H1 (cell line): ENCODE results near the gene ZSWIM7. TPM values are rescaled to one million over a fixed set of nuclear protein-coding genes. Genes with fewer than 3 reads are reported as not detected.

ENCODE experiments used
- CTCF ChIA-PET: fragments of 300-600 bp; sonication (Branson Sonifier 250); formaldehyde crosslinking; loops from one replicate; lab custom pipeline; 2021; ENCODE audit not compliant: partially characterized antibody; lab: Charles Lee
- POLR2A ChIA-PET: fragments of 300-600 bp; sonication (Branson Sonifier 250); formaldehyde crosslinking; loops from one replicate; lab custom pipeline; 2021; ENCODE audit warnings: inconsistent platforms; ENCODE audit not compliant: partially characterized antibody; lab: Charles Lee
- DNase-seq, 2 experiments: peaks; one replicate each; pipeline versions ENCODE4 v3.0.0 to v3.0.0-alpha.2; 2010 to 2022; ENCODE audit warnings: low spot score in 2 of 2, low read depth in 1 of 2, mixed read lengths in 1 of 2
- FAIRE-seq: peaks from 2 replicates; lab custom pipeline; 2011; peaks lifted over from hg19 to GRCh38; lab: Jason Lieb, UNC
- H2AFZ ChIP-seq: 2 replicates; pipeline ENCODE4 v1.8.1; 2012; ENCODE audit warnings: low read length, inconsistent platforms
- H2AK5ac ChIP-seq: 2 replicates; pipeline ENCODE4 v1.6.1; 2013; ENCODE audit warnings: low read depth, low read length
- H2BK120ac ChIP-seq: replicated peaks from 2 replicates; pipeline ENCODE3; 2013; ENCODE audit warnings: low read depth, low read length, inconsistent platforms
- H2BK12ac ChIP-seq: 2 replicates; pipeline ENCODE4 v1.6.1; 2013; ENCODE audit warnings: low read depth, low read length
- H2BK15ac ChIP-seq: 2 replicates; pipeline ENCODE4 v1.6.1; 2013; ENCODE audit warnings: low read length
- H2BK20ac ChIP-seq: 2 replicates; pipeline ENCODE4 v1.6.1; 2013; ENCODE audit warnings: low read length
- H2BK5ac ChIP-seq: 2 replicates; pipeline ENCODE4 v1.6.1; 2013; ENCODE audit warnings: low read depth, low read length
- H3K14ac ChIP-seq: 2 replicates; pipeline ENCODE4 v1.6.1; 2013; ENCODE audit warnings: inconsistent platforms; ENCODE audit not compliant: insufficient read length
- H3K18ac ChIP-seq: 2 replicates; pipeline ENCODE4 v1.6.1; 2013; ENCODE audit warnings: low read length; ENCODE audit errors: extremely low read depth
- H3K23ac ChIP-seq: 2 replicates; pipeline ENCODE4 v1.6.1; 2013; ENCODE audit warnings: inconsistent platforms; ENCODE audit not compliant: insufficient read length
- H3K23me2 ChIP-seq: 2 replicates; pipeline ENCODE4 v1.6.1; 2013; ENCODE audit warnings: low read depth, low read length
- H3K27ac ChIP-seq: 2 replicates; pipeline ENCODE4 v1.6.1; 2011; ENCODE audit warnings: low read depth, low read length, inconsistent platforms
- H3K27me3 ChIP-seq, 4 experiments: replicated peaks in 1 of 4; 1 replicate in 1 of 4; 2 replicates in 3 of 4; pipeline versions ENCODE4 v1.6.1 to v1.8.1; 2011 to 2013; ENCODE audit warnings: low read length in 3 of 4, mild to moderate bottlenecking in 3 of 4, inconsistent platforms in 2 of 4, mixed read lengths in 2 of 4, moderate library complexity in 1 of 4; ENCODE audit not compliant: control insufficient read depth in 3 of 4, insufficient read depth in 3 of 4; ENCODE audit errors: extremely low read depth in 1 of 4
- H3K36me3 ChIP-seq, 4 experiments: 2 replicates each; pipeline versions ENCODE4 v1.6.1 to v1.8.1; 2011 to 2013; ENCODE audit warnings: mild to moderate bottlenecking in 4 of 4, low read length in 3 of 4, moderate library complexity in 2 of 4, control low read depth in 1 of 4, inconsistent platforms in 1 of 4; ENCODE audit not compliant: insufficient read depth in 4 of 4, control insufficient read depth in 2 of 4
- H3K4ac ChIP-seq: replicated peaks from 2 replicates; pipeline ENCODE3; 2013; ENCODE audit warnings: low read length, low read depth, mixed read lengths, inconsistent platforms; ENCODE audit not compliant: insufficient read length
- H3K4me1 ChIP-seq, 4 experiments: replicated peaks in 1 of 4; 1 replicate in 1 of 4; 2 replicates in 3 of 4; pipeline versions ENCODE4 v1.6.1 to v1.8.1; 2011 to 2013; ENCODE audit warnings: low read length in 3 of 4, inconsistent platforms in 2 of 4, mixed read lengths in 1 of 4; ENCODE audit not compliant: insufficient read depth in 4 of 4, control insufficient read depth in 3 of 4
- H3K4me2 ChIP-seq, 2 experiments: 2 replicates each; pipeline versions ENCODE4 v1.6.1 to v1.8.1; 2011 to 2013; ENCODE audit warnings: low read depth in 2 of 2, low read length in 2 of 2, control low read depth in 1 of 2, inconsistent platforms in 1 of 2, mild to moderate bottlenecking in 1 of 2; ENCODE audit not compliant: insufficient read depth in 1 of 2
- H3K4me3 ChIP-seq, 4 experiments: fragments of 200-600, 300-600 bp in 1 of 4; sonication (generic), shearing (Covaris generic), sonication (Bioruptor Twin) in 1 of 4; 2 replicates each; pipeline versions ENCODE4 v1.5.1 to v1.8.1; 2011 to 2016; ENCODE audit warnings: low read length in 4 of 4, low read depth in 3 of 4, control low read depth in 2 of 4, inconsistent platforms in 2 of 4, mild to moderate bottlenecking in 2 of 4, mixed read lengths in 1 of 4, moderate library complexity in 1 of 4; ENCODE audit not compliant: insufficient read depth in 2 of 4; ENCODE audit errors: extremely low read depth in 1 of 4
- H3K56ac ChIP-seq: replicated peaks from 2 replicates; pipeline ENCODE3; 2013; ENCODE audit warnings: low read depth, mild to moderate bottlenecking, mixed read lengths, low read length, inconsistent platforms; ENCODE audit not compliant: insufficient read length
- H3K79me1 ChIP-seq: 2 replicates; pipeline ENCODE4 v1.6.1; 2013; ENCODE audit warnings: low read depth, low read length, control low read depth
- H3K79me2 ChIP-seq, 2 experiments: 2 replicates each; pipeline versions ENCODE4 v1.6.1 to v1.8.1; 2012 to 2013; ENCODE audit warnings: low read length in 2 of 2, mild to moderate bottlenecking in 2 of 2, inconsistent platforms in 1 of 2; ENCODE audit not compliant: insufficient read depth in 2 of 2, control insufficient read depth in 1 of 2
- H3K9ac ChIP-seq, 4 experiments: replicated peaks in 1 of 4; 1 replicate in 1 of 4; 2 replicates in 3 of 4; pipeline versions ENCODE4 v1.6.1 to v1.8.1; 2011 to 2013; ENCODE audit warnings: low read depth in 3 of 4, low read length in 3 of 4, control low read depth in 2 of 4, mild to moderate bottlenecking in 2 of 4, moderate library complexity in 2 of 4, inconsistent platforms in 1 of 4; ENCODE audit errors: extremely low read depth in 1 of 4
- H3K9me3 ChIP-seq, 2 experiments: 2 replicates each; pipeline versions ENCODE4 v1.6.1 to v1.8.1; 2012 to 2013; ENCODE audit warnings: mild to moderate bottlenecking in 2 of 2, moderate library complexity in 2 of 2, control low read depth in 1 of 2, inconsistent platforms in 1 of 2, low read depth in 1 of 2, low read length in 1 of 2, mixed read lengths in 1 of 2; ENCODE audit not compliant: insufficient read depth in 2 of 2
- H4K20me1 ChIP-seq, 2 experiments: replicated peaks in 1 of 2; 2 replicates each; pipeline versions ENCODE3 to v1.8.1; 2011 to 2013; ENCODE audit warnings: inconsistent platforms in 2 of 2, low read length in 2 of 2, mild to moderate bottlenecking in 1 of 2; ENCODE audit not compliant: insufficient read depth in 2 of 2, control insufficient read depth in 1 of 2
- H4K5ac ChIP-seq: 2 replicates; pipeline ENCODE4 v1.6.1; 2013; ENCODE audit warnings: low read length, low read depth, mixed read lengths, inconsistent platforms; ENCODE audit not compliant: insufficient read length
- H4K8ac ChIP-seq: 2 replicates; pipeline ENCODE4 v1.8.0; 2013; ENCODE audit warnings: mild to moderate bottlenecking, moderate library complexity, low read length, inconsistent platforms; ENCODE audit not compliant: insufficient read depth; ENCODE audit errors: extremely low read depth
- H4K91ac ChIP-seq: replicated peaks from 2 replicates; pipeline ENCODE3; 2013; ENCODE audit warnings: low read length, mixed read lengths, inconsistent platforms; ENCODE audit not compliant: insufficient read length
- CREB1 ChIP-seq: IDR thresholded peaks from 2 replicates; pipeline ENCODE4 v1.6.1; 2012; ENCODE audit warnings: inconsistent platforms
- GABPA ChIP-seq: IDR thresholded peaks from 2 replicates; pipeline ENCODE4 v1.6.1; 2011; ENCODE audit warnings: mild to moderate bottlenecking, low read length, moderate library complexity, borderline replicate concordance; ENCODE audit not compliant: insufficient read depth
- KDM4A ChIP-seq: IDR thresholded peaks from one replicate; pipeline ENCODE4 v1.7.1; 2012; ENCODE audit warnings: low read depth, mild to moderate bottlenecking, moderate library complexity, low read length, inconsistent platforms; ENCODE audit not compliant: severe bottlenecking
- MAFK ChIP-seq: IDR thresholded peaks from 2 replicates; pipeline ENCODE4 v1.6.1; 2012; ENCODE audit warnings: low read depth, mild to moderate bottlenecking, improper control_type of control experiment, low read length
- NRF1 ChIP-seq: IDR thresholded peaks from 2 replicates; pipeline ENCODE4 v1.6.1; 2011; ENCODE audit warnings: mild to moderate bottlenecking, low read depth, low read length, improper control_type of control experiment
- POLR2AphosphoS5 ChIP-seq: IDR thresholded peaks from 2 replicates; pipeline ENCODE4 v1.6.1; 2011; ENCODE audit warnings: low read depth, low read length
- POU5F1 ChIP-seq: IDR thresholded peaks from 2 replicates; pipeline ENCODE4 v1.6.1; 2011; ENCODE audit warnings: low read depth, mild to moderate bottlenecking, low read length, moderate library complexity
- RBBP5 ChIP-seq: IDR thresholded peaks from 2 replicates; pipeline ENCODE4 v1.7.1; 2012; ENCODE audit warnings: low read depth, mild to moderate bottlenecking, inconsistent platforms, low read length, moderate library complexity, borderline replicate concordance
- SIRT6 ChIP-seq: IDR thresholded peaks from one replicate; pipeline ENCODE4 v1.7.1; 2012; ENCODE audit warnings: low read length, inconsistent platforms
- SP1 ChIP-seq: IDR thresholded peaks from 2 replicates; pipeline ENCODE4 v1.6.1; 2011; ENCODE audit warnings: low read depth, low read length
- SP2 ChIP-seq: IDR thresholded peaks from 2 replicates; pipeline ENCODE4 v1.6.1; 2012; ENCODE audit warnings: mild to moderate bottlenecking, low read length, inconsistent platforms
- TAF7 ChIP-seq: optimal IDR thresholded peaks from 2 replicates; pipeline ENCODE3; 2011; ENCODE audit warnings: low read depth, mild to moderate bottlenecking, inconsistent platforms, low read length, moderate library complexity, borderline replicate concordance
- ZNF274 ChIP-seq: IDR thresholded peaks from 2 replicates; pipeline ENCODE4 v1.7.0; 2012; ENCODE audit warnings: low read length, borderline replicate concordance; ENCODE audit errors: extremely low read depth
- WGBS, 2 experiments: shearing (Covaris generic) in 1 of 2; methylation state at CpG; one replicate each; pipeline versions ENCODE4 v1.1.6 to v1.1.7; 2013 to 2015; ENCODE audit warnings: low lambda C conversion rate in 2 of 2, mixed read lengths in 2 of 2, inconsistent platforms in 1 of 2, low coverage in 1 of 2, missing lambda C conversion rate in 1 of 2; ENCODE audit not compliant: insufficient replicate concordance in 2 of 2, insufficient coverage in 1 of 2, insufficient read length in 1 of 2; ENCODE audit errors: extremely low coverage in 1 of 2, missing lambda C conversion rate in 1 of 2; 5-methylcytosine and 5-hydroxymethylcytosine counted together
- polyA plus RNA-seq, 7 experiments: library from polyadenylated mRNA; depleted of rRNA in 3 of 7; stranded (reverse) in 5 of 7; unstranded in 2 of 7; fragments of >200 nt in 5 of 7; fragments of 200-250 nt in 2 of 7; gene quantifications; 1 replicate in 5 of 7; 2 replicates in 1 of 7; 4 replicates in 1 of 7; pipeline versions ENCODE4 v1.2.1 to v1.2.3, GENCODE V29; 2011 to 2013; ENCODE audit warnings: missing spikeins in 2 of 7, mixed read lengths in 2 of 7
- total RNA-seq: library from RNA; stranded (reverse); fragmentation: NEBNext Ultra II Directional; extraction: Animal tissue kit (Norgen Biotek cat#: 25700); gene quantifications from 2 replicates; pipeline ENCODE4 v1.2.1, GENCODE V29; 2021
- TF ChIP-seq, protein P1 (sequence below): IDR thresholded peaks from 2 replicates; pipeline ENCODE4 v1.6.1; 2012; ENCODE audit warnings: inconsistent platforms

ZSWIM7 gene
- total and polyA plus RNA-seq, 2 of the 8 experiments (the other 6 are each of a cell fraction or from before 2014, with no cell fraction given): 39.3 to 57.7 TPM

DNA sequence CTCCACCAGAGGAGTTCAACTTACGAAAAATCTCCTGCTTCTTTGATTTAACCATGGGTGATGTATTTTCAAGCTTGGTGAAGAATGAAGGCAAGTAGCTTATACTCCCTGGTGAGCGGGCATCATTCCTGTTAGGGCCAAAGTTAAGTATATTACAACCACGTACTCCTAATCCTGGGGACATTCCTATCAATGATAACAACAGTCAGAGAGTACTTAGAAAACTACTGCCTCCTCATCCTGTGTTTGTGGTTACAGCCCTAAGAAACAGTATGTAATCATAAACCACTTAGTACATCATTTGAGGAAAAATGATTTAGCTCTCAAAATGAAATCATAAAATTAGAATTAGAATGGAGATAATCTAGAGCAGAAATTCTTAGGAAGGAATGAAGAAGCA is 47.5 kb upstream of the ZSWIM7 start:
- no peak overlapping the region for H2BK12ac ChIP-seq
- H3K79me2 ChIP-seq: no peaks in the 10 kb centered on the region
- no peaks in the 10 kb centered on the region; the same call in 1 of the 2 replicates for H3K79me1 ChIP-seq
- TF ChIP-seq, protein P1, sequence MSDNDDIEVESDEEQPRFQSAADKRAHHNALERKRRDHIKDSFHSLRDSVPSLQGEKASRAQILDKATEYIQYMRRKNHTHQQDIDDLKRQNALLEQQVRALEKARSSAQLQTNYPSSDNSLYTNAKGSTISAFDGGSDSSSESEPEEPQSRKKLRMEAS: no peak
- TF ChIP-seq GABPA: no peak
- no peak for TF ChIP-seq CREB1
- TF ChIP-seq POLR2AphosphoS5: no peak
- no peak for TF ChIP-seq SP1
- no peak for TF ChIP-seq TAF7
- TF ChIP-seq NRF1: no peak
- no peak for TF ChIP-seq SP2
- TF ChIP-seq POU5F1: no peak
- no peak for TF ChIP-seq KDM4A
- TF ChIP-seq SIRT6: no peak
- TF ChIP-seq MAFK: no peak
- TF ChIP-seq RBBP5: no peak
- TF ChIP-seq ZNF274: no peak
- H4K91ac ChIP-seq: no peak overlapping the region
- no peak overlapping the region for H4K8ac ChIP-seq
- peaks cover 0 to 2% of the 10 kb centered on the region in 2 experiments for H4K20me1 ChIP-seq
- H3K27me3 ChIP-seq: no peaks in the 10 kb centered on the region
- H2BK120ac ChIP-seq: no peak overlapping the region
- ChIA-PET CTCF (interaction anchor here (0.8 to 1.3 kb wide), 2 partner anchors 14 to 368 kb away, joined by 3 to 5 read pairs; partner anchors contain the start of gene TRPV2), POLR2A (interaction anchor here (1.6 kb wide), 1 partner anchor 9 kb away, joined by 6 read pairs; no protein-coding TSS in a partner anchor)
- H3K23ac ChIP-seq: no peak overlapping the region
- no peak overlapping the region for H2BK20ac ChIP-seq
- H3K9ac ChIP-seq: no peak overlapping the region
- no peak overlapping the region for H3K4me2 ChIP-seq
- no peak overlapping the region for H2AK5ac ChIP-seq
- H4K5ac ChIP-seq: no peak overlapping the region
- H3K14ac ChIP-seq: no peak overlapping the region
- H3K56ac ChIP-seq: no peak overlapping the region
- no peak overlapping the region for H3K18ac ChIP-seq
- 100% methylated on average over 3 of the region's 3 CpGs; no CpG with 5 or more reads in 1 of the 2 experiments for whole genome bisulfite sequencing, 2 experiments
- no peak for DNase-seq
- no peak for FAIRE-seq
- H2AFZ ChIP-seq: no peak overlapping the region
- no peaks in the 10 kb centered on the region for H3K23me2 ChIP-seq
- no peak overlapping the region for H2BK5ac ChIP-seq
- no peak overlapping the region for H3K4me3 ChIP-seq
- peaks cover 0 to 9% (median 4%) of the 10 kb centered on the region in 4 experiments; a peak in 3 of 7 replicates for H3K4me1 ChIP-seq
- H3K9me3 ChIP-seq: no peaks in the 10 kb centered on the region
- no peak overlapping the region for H2BK15ac ChIP-seq
- H3K27ac ChIP-seq: no peak overlapping the region
- H3K4ac ChIP-seq: no peak overlapping the region
- H3K36me3 ChIP-seq: peaks cover 5 to 45% (median 16%) of the 10 kb centered on the region in 4 experiments; a peak in 7 of 8 replicates
